ENCODE measurements around the gene CDC42.

CDC42 gene

DNA sequence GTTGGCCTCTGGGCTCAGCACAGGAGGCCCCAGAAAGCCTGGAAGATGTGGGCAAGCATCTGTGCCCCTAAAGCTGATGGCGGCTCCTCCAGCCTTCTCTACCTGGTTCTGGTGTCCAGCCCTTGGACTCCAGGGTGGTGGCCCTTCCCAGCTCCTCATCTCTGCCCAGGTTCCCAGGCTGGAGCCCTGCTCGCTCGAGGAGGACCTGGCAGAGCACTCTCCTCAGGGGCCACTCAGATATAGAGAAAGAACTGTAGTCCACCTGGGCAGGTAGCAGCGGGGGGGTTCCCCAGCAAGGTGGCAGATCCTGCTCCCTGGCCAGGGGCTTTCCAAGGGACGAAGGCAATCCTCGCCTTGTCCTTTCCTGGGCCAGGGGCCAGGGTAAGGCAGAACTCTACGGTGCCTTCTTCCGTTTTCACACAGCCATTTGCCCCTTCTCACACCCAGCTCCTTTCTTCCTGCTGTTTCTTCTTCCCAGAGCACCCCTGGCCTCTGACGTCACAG lies 71.4 kb downstream of the CDC42 start:
- Histone ChIP-seq H3K27ac (no peak overlapping the region), H3K4me3 (ENCODE audit: low read depth, low read length) (no peak overlapping the region), H3K27me3 (ENCODE audit: insufficient read depth, low read depth, severe bottlenecking) (no peaks in the 10 kb centered on the region), H3K36me3 (no peaks in the 10 kb centered on the region), H3K9me3 (ENCODE audit: severe bottlenecking) (no peaks in the 10 kb centered on the region)
- no peak for DNase-seq
- TF ChIP-seq, protein P1, sequence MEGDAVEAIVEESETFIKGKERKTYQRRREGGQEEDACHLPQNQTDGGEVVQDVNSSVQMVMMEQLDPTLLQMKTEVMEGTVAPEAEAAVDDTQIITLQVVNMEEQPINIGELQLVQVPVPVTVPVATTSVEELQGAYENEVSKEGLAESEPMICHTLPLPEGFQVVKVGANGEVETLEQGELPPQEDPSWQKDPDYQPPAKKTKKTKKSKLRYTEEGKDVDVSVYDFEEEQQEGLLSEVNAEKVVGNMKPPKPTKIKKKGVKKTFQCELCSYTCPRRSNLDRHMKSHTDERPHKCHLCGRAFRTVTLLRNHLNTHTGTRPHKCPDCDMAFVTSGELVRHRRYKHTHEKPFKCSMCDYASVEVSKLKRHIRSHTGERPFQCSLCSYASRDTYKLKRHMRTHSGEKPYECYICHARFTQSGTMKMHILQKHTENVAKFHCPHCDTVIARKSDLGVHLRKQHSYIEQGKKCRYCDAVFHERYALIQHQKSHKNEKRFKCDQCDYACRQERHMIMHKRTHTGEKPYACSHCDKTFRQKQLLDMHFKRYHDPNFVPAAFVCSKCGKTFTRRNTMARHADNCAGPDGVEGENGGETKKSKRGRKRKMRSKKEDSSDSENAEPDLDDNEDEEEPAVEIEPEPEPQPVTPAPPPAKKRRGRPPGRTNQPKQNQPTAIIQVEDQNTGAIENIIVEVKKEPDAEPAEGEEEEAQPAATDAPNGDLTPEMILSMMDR (IDR thresholded peaks at IDR 0.05; ENCODE audit: low read depth, low read length): no peak

DNA sequence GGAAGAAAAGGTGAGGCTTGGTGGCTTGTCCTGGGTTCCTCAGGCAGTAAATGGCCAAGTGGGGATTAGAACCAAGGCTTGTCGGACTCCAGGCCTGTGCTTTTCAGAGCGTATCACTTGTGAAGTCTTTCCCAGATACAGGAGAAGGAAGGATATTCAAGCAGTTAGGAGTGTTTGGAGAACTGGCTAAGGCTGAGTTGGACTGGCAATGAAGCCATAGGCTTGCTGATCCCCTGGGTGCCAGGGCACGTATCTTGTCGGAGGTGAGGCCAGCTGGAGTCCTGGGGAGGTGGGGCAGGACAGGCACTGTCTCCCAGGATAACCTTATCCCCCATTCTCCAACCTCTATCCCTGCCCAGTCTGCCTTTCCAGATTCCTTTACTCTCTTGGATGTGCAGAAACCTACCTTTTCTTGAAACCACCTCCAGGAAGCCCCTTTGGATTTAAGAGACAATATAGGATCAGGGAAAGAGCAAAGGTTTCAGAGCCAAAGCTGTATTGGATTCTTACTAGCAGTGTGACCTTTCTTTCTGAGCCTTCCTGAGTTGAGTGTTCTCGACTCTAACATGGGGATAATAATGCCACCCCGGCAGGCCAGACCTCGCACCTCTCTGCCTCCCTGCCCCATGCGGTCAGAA lies 72.2 kb downstream of the CDC42 start:
- Histone ChIP-seq H3K9me3 (ENCODE audit: severe bottlenecking) (no peaks in the 10 kb centered on the region), H3K4me3 (ENCODE audit: low read depth, low read length) (no peak overlapping the region), H3K27ac (no peak overlapping the region), H3K27me3 (ENCODE audit: insufficient read depth, low read depth, severe bottlenecking) (no peaks in the 10 kb centered on the region), H3K36me3 (no peaks in the 10 kb centered on the region)
- TF ChIP-seq, protein P1 (IDR thresholded peaks at IDR 0.05; ENCODE audit: low read depth, low read length): no peak
- DNase-seq: no peak

DNA sequence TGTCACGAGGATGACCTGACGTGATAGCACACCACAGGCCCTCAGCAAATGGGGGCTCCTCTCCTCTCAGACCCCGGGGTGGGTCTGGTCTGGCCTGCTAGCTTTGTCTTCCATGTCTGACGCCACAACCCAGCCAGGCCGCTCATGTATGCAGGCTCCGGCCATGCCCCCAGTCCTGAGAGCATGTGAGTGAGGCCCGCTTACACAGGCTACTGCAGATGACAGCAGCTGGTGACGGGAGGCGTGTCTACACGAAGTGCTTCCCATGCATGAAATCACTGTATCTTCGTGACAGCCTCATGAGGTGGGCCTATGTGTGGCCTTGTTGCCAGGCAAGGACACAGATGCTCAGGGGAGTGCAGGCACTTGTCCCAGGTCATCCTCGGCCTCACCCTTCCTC lies 74.0 kb downstream of the CDC42 start:
- Histone ChIP-seq H3K27ac (no peak overlapping the region), H3K4me3 (ENCODE audit: low read depth, low read length) (no peak overlapping the region), H3K36me3 (no peaks in the 10 kb centered on the region), H3K27me3 (ENCODE audit: insufficient read depth, low read depth, severe bottlenecking) (no peaks in the 10 kb centered on the region), H3K9me3 (ENCODE audit: severe bottlenecking) (no peaks in the 10 kb centered on the region)
- TF ChIP-seq, protein P1 (IDR thresholded peaks at IDR 0.05; ENCODE audit: low read depth, low read length): no peak
- DNase-seq: no peak

DNA sequence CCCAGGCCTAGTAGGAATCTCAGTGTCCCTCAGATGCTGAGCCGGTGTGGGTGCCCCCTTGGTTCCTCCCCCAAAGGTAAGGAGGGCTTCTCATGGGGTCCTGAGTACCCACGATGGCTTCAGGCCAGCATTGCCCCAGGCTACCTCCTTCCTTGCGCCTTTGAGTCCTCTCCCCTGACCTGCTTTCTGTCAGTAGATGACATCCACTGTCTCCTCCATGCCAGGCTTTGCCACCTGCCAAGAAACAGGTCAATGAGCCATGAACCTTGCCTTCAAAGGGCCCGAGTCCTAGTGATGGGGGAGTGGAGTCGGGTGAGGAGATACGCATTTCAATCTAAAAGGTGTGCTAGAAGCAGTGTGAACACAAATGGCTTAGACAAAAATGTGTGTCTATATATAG lies 74.7 kb downstream of the CDC42 start:
- no peaks in the 10 kb centered on the region for H3K27me3 ChIP-seq (ENCODE audit: insufficient read depth, low read depth, severe bottlenecking)
- no peak overlapping the region for H3K4me3 ChIP-seq (ENCODE audit: low read depth, low read length)
- no peak for DNase-seq
- no peaks in the 10 kb centered on the region for H3K9me3 ChIP-seq (ENCODE audit: severe bottlenecking)
- H3K27ac ChIP-seq: no peak overlapping the region
- no peaks in the 10 kb centered on the region for H3K36me3 ChIP-seq
- TF ChIP-seq, protein P1 (IDR thresholded peaks at IDR 0.05; ENCODE audit: low read depth, low read length): no peak

DNA sequence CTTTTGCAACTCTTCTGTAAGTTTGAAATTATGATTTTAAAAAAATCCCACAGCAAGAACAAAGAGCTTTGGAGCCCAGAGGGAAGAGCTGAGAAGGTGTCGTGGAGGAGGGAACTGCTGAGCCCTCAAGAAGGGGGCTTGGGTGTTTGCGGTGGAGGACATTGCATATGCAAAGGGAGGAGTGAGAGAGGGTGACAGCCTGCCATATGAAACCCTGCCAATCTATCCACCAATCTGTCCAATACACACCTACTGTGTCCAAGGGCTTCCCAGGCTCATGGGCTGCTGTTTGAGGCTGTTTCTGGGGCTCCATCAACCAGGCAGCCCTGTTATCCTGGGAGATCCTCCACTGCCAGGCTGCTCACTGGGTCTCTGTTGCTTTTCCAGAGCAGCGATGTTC lies 75.2 kb downstream of the CDC42 start:
- TF ChIP-seq, protein P1 (IDR thresholded peaks at IDR 0.05; ENCODE audit: low read depth, low read length): no peak
- no peak overlapping the region for H3K27ac ChIP-seq
- no peaks in the 10 kb centered on the region for H3K27me3 ChIP-seq (ENCODE audit: insufficient read depth, low read depth, severe bottlenecking)
- H3K9me3 ChIP-seq (ENCODE audit: severe bottlenecking): no peaks in the 10 kb centered on the region
- H3K4me3 ChIP-seq (ENCODE audit: low read depth, low read length): no peak overlapping the region
- DNase-seq: no peak
- H3K36me3 ChIP-seq: no peaks in the 10 kb centered on the region

DNA sequence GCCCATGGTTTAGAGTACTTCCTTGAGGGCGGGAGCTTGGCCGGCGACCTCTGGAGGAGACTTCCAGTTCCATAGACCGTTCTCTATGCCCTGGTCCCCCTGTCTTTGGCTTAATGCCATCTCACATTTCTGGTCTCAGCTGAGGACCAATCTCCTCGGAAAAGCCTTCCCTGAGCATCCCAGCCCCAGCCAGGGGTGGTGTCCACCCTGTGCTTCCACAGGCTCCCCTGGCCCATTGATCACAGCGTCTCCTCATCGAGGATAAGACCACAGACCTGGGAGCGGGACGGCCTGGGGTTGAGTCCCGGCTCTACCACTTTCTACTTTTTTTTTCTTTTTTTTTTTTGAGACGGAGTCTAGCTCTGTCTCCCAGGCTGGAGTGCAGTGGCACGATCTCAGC lies 75.9 kb downstream of the CDC42 start:
- no peak for DNase-seq
- Histone ChIP-seq H3K4me3 (ENCODE audit: low read depth, low read length) (no peak overlapping the region), H3K27ac (no peak overlapping the region), H3K9me3 (ENCODE audit: severe bottlenecking) (no peaks in the 10 kb centered on the region), H3K27me3 (ENCODE audit: insufficient read depth, low read depth, severe bottlenecking) (no peaks in the 10 kb centered on the region), H3K36me3 (no peaks in the 10 kb centered on the region)
- TF ChIP-seq, protein P1 (IDR thresholded peaks at IDR 0.05; ENCODE audit: low read depth, low read length): no peak
